ENCODE measurements around the gene KANSL1L.

The KANSL1L gene

GRCh38 chr2:209990838-209991237 is 180.4 kb downstream of the KANSL1L start:
- no peak for DNase-seq

- peak in 1 of 2 experiments; percentile 16 for DNase-seq
These were observed 183.2 kb downstream of the KANSL1L start for GRCh38 chr2:209988010-209988409.

GRCh38 chr2:209986415-209986814 is 184.8 kb downstream of the KANSL1L start:
- peak; percentile 21 to 36 for DNase-seq

GRCh38 chr2:209985874-209986273 is 185.3 kb downstream of the KANSL1L start:
- peak; percentile 87 to 89 for DNase-seq

GRCh38 chr2:209984291-209984690 is 186.9 kb downstream of the KANSL1L start:
- DNase-seq, result no peak

GRCh38 chr2:209977386-209978239 is 193.6 kb downstream of the KANSL1L start:
- peak; percentile 58 to 70 for DNase-seq

GRCh38 chr2:209976698-209977385 is 194.4 kb downstream of the KANSL1L start:
- peak in 1 of 2 experiments; percentile 9 for DNase-seq

- no peak for DNase-seq
These were observed 196.6 kb downstream of the KANSL1L start for GRCh38 chr2:209974576-209974975.

- no peak for DNase-seq
These were observed 197.9 kb downstream of the KANSL1L start for GRCh38 chr2:209973328-209973727.
